K562 (cell line): ENCODE results near the gene FEV. TPM values are rescaled to one million over a fixed set of nuclear protein-coding genes. Genes with fewer than 3 reads are reported as not detected.
A peak's percentile ranks its signal among the peaks of the same experiment; 100 is the strongest.

Experiments
- ATF1 ChIP-seq, 2 experiments: fragments of 450-650 bp in 1 of 2; IDR thresholded peaks; 2 replicates each; pipeline ENCODE4 v1.6.1; 2016; ENCODE audit warnings: missing compliant biosample characterization in 1 of 2, missing genetic modification characterization in 1 of 2
- MAFK ChIP-seq: IDR thresholded peaks from 2 replicates; pipeline ENCODE4 v1.6.1; 2011; ENCODE audit warnings: low read length, improper control_type of control experiment
- SMARCE1 ChIP-seq: fragments of 450-650 bp; IDR thresholded peaks from 2 replicates; pipeline ENCODE4 v1.7.1; 2016; ENCODE audit warnings: mild to moderate bottlenecking
- TCF15 ChIP-seq: fragments of 250-450 bp; sonication (Bioruptor Pico); IDR thresholded peaks from 2 replicates; pipeline ENCODE4 v1.8.0; 2022; ENCODE audit warnings: moderate library complexity, mild to moderate bottlenecking, inconsistent platforms
- ZBTB9 ChIP-seq: fragments of 450-650 bp; formaldehyde crosslinking; IDR thresholded peaks from 2 replicates; pipeline ENCODE4 v1.4.0; 2020; ENCODE audit warnings: mild to moderate bottlenecking, moderate library complexity
- ZNF318 ChIP-seq, 2 experiments: fragments of 450-650 bp; IDR thresholded peaks; 2 replicates each; pipeline ENCODE4 v1.6.1; 2016; ENCODE audit warnings: mild to moderate bottlenecking in 2 of 2, borderline replicate concordance in 1 of 2, low read depth in 1 of 2, moderate library complexity in 1 of 2
- ZNF407 ChIP-seq: fragments of 450-650 bp; IDR thresholded peaks from 2 replicates; pipeline ENCODE4 v1.6.1; 2016; ENCODE audit warnings: low read depth
- polyA plus RNA-seq, 8 experiments: library from polyadenylated mRNA; depleted of rRNA in 4 of 8; stranded (reverse) in 5 of 8; unstranded in 3 of 8; fragments of >200 nt; fragmentation: Nextera tagmentation in 2 of 8; fragmentation: Illumina TruSeq in 1 of 8; extraction: Ambion mirVana in 2 of 8; extraction: Trizol in 1 of 8; gene quantifications; 2 replicates each; pipeline versions ENCODE4 v1.2.1 to v1.2.3, GENCODE V29; 2011 to 2014; ENCODE audit warnings: inconsistent platforms in 1 of 8, missing spikeins in 1 of 8
- total RNA-seq, 7 experiments: library from RNA; depleted of rRNA in 6 of 7; stranded (reverse); fragments of >200 nt in 6 of 7; fragmentation: Illumina TruSeq in 2 of 7; extraction: Trizol in 2 of 7; gene quantifications; 2 replicates each; pipeline versions ENCODE4 v1.2.1 to v1.2.3, GENCODE V29; 2011 to 2021; ENCODE audit warnings: low replicate concordance in 1 of 7

FEV gene
- total and polyA plus RNA-seq, 9 of the 15 experiments (the other 6 are each of a cell fraction or from before 2014, with no cell fraction given), result 0.08 to 1.6 (median 0.62) TPM; not detected in 1

GRCh38 chr2:218964041-218964771 lies 20.8 kb downstream of the FEV start (continued):
- TF ChIP-seq ZNF318 (IDR thresholded peaks at IDR 0.05; ENCODE audit: borderline replicate concordance in 1 of 2, low read depth in 1 of 2) (peak in 1 of 2 experiments; percentile 73; a peak in 2 of 4 replicates), TCF15 (CRISPR knock-in tag) (no peak), ZBTB9 (no peak), SMARCE1 (peak; percentile 61), ATF1 (CRISPR knock-in tag; IDR thresholded peaks at IDR 0.05) (no peak), ATF1 (tag; IDR thresholded peaks at IDR 0.05) (0 out of 2 replicates have a peak, but pooled peaks have one; percentile 21), ZNF407 (no peak), MAFK (peak; percentile 92)
